ENCODE data around the gene FN1.
"Not testable (repeated sequence)": the region's sequence is repeated elsewhere in the genome, so short reads cannot be mapped to it uniquely, and the experiment has no call there.

The FN1 gene

DNA sequence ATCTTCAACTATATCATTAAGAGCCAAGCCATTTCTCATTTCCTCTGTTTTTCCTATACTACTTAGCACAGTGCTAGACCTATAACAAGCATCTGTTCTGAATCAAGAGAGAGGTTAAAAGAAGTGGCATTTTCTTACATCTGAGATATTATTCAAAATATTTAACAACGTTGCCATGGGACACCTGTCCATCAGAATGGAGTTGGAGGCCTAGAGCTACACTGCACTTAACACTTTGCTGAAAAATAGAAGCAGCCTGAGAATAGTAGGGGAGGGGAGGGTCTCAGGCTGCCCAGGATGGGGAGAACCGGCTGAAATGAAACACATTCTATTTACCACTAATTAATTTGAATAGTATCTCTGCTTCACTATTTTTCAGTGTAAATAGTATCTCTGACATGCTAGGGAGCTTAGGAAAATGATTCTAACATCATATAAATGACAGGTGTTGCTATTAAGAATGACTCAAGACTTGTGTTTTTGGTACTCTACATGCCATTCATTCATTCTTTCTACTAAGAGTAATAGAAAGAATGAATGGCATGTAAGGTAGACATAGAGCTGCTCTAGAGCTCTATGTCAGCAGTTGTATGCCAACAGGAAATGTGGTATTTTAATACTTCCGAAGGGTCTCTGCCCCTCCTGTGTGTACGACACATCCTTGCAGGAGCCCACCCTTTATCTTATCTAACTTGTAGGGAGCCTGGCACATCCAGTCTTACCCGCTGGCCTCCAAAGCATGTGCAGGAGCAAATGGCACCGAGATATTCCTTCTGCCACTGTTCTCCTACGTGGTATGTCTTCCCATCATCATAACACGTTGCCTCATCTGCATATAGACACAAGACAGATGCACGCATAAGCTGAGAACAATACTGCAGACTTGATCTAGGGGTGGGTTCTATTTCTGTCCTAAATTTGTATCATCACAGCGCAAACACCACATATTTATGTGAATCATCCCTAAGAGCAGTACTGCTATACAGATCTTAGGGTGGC lies 71.4 kb downstream of the FN1 start:
- no peak for DNase-seq

GRCh38 chr2:215363461-215364156 lies 72.3 kb downstream of the FN1 start:
- DNase-seq, result no peak

GRCh38 chr2:215363039-215363438 lies 72.8 kb downstream of the FN1 start:
- DNase-seq, result no peak

DNA sequence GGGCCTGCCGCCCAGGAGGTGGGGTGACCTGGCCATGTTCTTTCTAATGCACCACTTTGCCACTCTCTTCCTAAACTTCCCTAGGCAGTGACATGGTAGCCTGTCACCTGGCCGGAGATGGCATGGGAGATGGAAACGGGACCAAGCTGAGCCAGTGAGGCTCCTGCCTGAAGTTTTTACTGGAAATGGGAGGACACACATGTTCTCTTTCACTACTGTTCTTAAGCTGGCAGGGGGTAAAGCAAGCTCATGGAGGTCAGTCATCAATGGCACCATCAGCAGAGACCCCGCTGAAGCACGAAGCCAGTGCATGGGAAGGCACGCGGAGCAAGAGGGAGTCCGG lies 73.3 kb downstream of the FN1 start:
- DNase-seq, result no peak

DNA sequence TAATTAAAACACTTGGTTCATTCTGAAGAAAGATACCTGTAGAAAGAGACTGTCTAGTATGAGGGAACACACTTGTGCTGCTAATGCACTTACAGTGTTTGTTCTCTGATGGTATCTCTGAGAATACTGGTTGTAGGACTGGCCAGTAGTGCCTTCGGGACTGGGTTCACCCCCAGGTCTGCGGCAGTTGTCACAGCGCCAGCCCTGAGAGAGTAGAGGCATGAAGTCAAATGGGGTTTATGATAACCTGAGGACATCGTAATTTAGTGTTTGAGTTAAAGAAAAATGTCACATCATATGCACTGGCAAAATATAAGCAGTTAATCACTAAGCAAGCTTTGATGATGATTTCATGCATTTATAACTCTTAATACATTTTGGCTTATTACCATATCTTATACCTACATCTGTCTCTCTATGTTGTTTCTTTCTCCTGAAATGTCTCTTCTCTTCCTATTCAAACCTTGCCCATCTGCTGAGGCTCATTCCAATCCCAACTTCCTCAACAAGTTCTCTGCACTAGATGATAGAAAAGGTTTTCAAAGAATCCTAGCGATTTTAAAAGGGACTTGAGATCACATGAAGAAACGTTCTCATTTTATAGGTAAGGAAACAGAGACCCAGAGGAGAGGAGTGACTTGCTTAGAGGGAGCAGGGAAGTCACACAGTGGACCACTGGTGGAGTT lies 73.8 kb downstream of the FN1 start:
- no peak for DNase-seq

GRCh38 chr2:215361211-215361875 lies 74.5 kb downstream of the FN1 start:
- no peak for DNase-seq

- no peak for DNase-seq
These were observed 75.3 kb downstream of the FN1 start for GRCh38 chr2:215360596-215360995.

- DNase-seq, result not testable (repeated sequence)
These were observed 75.8 kb downstream of the FN1 start for GRCh38 chr2:215360059-215360458.

GRCh38 chr2:215359576-215359922 lies 76.3 kb downstream of the FN1 start:
- DNase-seq, result no peak

DNA sequence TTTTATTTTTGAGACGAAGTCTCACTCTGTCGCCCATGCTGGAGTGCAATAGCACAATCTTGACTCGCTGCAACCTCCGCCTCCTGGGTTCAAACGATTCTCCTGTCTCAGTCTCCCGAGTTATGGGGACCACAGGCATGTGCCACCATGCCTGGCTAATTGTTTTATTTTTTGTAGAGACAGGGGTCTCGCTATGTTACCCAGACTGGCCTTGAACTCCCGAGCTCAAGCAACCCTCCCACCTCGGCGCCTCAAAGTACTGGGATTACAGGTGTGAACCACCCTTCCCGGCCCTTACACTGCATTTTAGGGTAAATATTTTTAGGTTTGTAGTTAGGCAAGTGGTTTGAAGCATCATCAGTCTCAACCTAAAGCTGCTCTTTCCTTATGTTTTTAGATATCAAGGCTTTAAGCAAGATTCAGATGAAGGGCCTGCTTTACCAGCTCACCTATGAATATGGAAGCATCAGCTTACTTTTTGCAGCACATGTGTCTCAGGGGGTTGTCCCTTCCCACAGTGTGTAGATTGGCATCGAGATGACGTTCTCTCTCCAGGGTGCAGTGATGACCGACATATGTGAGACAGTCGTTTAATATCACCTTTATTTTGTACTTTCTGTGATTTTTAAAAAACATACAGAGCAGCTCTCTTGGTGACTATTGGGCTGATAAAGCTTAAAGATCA lies 76.8 kb downstream of the FN1 start:
- DNase-seq, result no peak

DNA sequence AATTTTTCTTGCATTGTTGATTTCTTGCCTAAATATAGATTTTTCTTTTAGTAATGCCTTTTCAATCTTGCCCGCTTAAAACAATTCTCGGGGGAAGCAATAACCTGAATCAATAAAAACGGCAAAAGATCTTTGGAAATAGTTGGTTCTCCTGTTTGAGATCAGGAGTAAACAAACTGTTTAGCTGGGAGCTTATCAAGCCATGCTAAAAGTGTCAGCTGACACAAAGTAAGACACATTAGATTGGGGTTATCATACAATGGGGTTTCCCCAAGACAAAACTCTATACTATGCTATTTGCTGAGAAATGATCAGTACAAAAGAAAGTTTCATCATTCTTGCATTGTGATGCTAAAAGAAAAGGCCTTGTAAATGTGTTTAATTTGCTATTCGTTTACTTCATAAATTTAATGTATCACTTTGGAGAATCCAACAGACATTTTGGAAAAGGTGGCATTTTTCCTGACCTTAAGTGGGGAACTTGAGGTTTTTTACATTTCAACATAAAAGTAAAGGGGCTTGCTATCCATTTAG lies 77.5 kb downstream of the FN1 start:
- no peak for DNase-seq

DNA sequence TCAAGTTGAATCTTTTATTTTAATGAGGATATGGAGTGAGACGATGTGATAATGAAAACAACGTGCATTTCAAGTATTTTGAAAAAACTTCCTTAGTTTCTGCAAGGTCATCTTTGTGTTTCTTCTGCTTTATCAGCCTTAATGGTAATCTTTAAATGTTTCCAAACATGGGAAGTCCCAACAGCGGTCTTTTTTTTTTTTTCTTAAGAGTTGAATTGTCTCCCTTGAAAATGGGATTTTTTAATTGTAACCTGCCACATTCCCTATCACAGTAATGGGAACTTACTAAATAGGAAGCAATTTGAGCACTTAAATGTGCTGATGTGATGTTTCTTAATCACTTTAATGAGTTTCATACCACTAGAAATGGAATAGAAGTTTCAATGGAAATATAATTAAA lies 78.2 kb downstream of the FN1 start:
- no peak for DNase-seq

DNA sequence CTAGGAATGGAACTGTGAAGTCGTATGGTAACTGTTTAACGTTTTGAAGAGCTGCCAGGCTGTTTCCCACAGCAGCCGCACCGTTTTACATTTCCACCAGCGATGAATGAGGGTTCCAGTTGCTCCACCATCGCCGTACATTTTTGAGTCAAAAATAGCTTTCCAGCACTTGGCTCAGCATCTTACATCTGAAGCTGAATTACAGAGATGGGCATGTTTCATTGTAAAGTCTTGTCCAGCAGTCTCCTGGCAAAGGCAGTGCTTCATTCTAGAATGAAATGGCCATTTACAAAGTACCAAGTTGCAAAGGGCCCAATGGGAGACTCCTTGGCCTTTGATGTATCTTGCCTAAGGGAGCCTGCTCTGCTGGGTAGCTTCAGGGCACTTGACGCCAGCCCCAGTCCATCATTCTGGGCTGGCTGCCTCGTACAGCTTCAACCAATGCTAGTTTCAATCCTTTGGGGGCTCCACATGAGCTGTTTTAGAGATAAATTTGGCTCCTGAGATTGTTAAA lies 78.9 kb downstream of the FN1 start:
- peak; percentile 41 for DNase-seq

DNA sequence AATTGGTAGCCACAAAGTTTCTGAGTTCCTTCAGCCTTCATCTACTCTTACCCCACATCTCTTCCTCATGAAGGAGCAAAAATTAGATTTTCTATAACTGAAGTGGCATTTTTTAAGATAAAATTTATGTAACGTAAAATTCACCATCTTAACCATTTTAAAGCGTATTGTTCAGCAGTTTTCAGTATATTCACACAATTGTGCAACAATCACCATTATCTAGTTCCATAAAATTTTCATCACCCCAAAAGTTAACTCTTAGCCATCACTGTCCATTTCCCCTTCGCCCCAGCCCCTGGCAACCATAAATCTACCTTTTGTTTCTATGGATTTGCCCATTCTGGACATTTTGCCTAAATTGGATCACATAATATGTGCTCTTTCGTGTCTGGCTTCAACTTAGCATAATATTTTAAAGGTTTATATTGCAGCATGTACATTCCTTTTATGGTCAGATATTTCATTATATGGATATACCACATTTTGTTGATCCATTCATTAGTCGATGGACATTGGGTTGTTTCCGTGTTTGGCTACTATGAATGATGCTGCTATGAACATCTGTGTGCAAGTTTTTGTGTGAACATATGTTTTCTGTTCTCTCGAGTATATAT lies 79.4 kb downstream of the FN1 start:
- DNase-seq, result no peak

- no peak for DNase-seq
These were observed 80.1 kb downstream of the FN1 start for GRCh38 chr2:215355801-215356200.

- no peak for DNase-seq
These were observed 80.8 kb downstream of the FN1 start for GRCh38 chr2:215354771-215355695.

- no peak for DNase-seq
These were observed 83.3 kb downstream of the FN1 start for GRCh38 chr2:215352602-215353001.

- DNase-seq, result no peak
These were observed 88.0 kb downstream of the FN1 start for GRCh38 chr2:215347878-215348277.

GRCh38 chr2:215338883-215339679 lies 96.8 kb downstream of the FN1 start:
- no peak for DNase-seq
